H4 (cell line): ENCODE measurements around the gene DOP1A. TPM values are rescaled to one million over a fixed set of nuclear protein-coding genes. Genes with fewer than 3 reads are reported as not detected.

ENCODE experiments used
- DNase-seq: peaks from one replicate; pipeline ENCODE4 v3.0.0-alpha.2; 2015; ENCODE audit warnings: low spot score
- total RNA-seq: library from RNA; depleted of rRNA; stranded (reverse); fragments of >200 nt; shearing (Covaris generic); gene quantifications from 2 replicates; pipeline ENCODE4 v1.2.3, GENCODE V29; 2014

DOP1A gene
- total RNA-seq, 1 experiment from 2014 or later: 5.3 TPM

- DNase-seq: no peak
These were observed 6.1 kb downstream of the DOP1A start for GRCh38 chr6:83073615-83074014.

GRCh38 chr6:83083476-83083875, 16.0 kb downstream of the DOP1A start:
- DNase-seq: no peak

- DNase-seq: no peak
These were observed 19.3 kb downstream of the DOP1A start for GRCh38 chr6:83086751-83087150.

GRCh38 chr6:83092756-83093399, 25.4 kb downstream of the DOP1A start:
- no peak for DNase-seq

GRCh38 chr6:83096791-83097190, 29.3 kb downstream of the DOP1A start:
- DNase-seq: no peak

GRCh38 chr6:83097204-83097603, 29.7 kb downstream of the DOP1A start:
- DNase-seq: no peak

GRCh38 chr6:83097675-83098074, 30.2 kb downstream of the DOP1A start:
- no peak for DNase-seq

GRCh38 chr6:83098589-83098988, 31.1 kb downstream of the DOP1A start:
- no peak for DNase-seq

- DNase-seq: no peak
These were observed 40.9 kb downstream of the DOP1A start for GRCh38 chr6:83108378-83108777.

GRCh38 chr6:83113258-83113657, 45.8 kb downstream of the DOP1A start:
- no peak for DNase-seq

GRCh38 chr6:83114164-83114563, 46.7 kb downstream of the DOP1A start:
- no peak for DNase-seq

- no peak for DNase-seq
These were observed 50.3 kb downstream of the DOP1A start for GRCh38 chr6:83117802-83118201.

GRCh38 chr6:83119742-83120300, 52.4 kb downstream of the DOP1A start:
- DNase-seq: no peak

GRCh38 chr6:83124553-83124952, 57.1 kb downstream of the DOP1A start:
- DNase-seq: no peak

- no peak for DNase-seq
These were observed 58.0 kb downstream of the DOP1A start for GRCh38 chr6:83125425-83125824.

- DNase-seq: no peak
These were observed 58.8 kb downstream of the DOP1A start for GRCh38 chr6:83126223-83126622.

- DNase-seq: no peak
These were observed 59.3 kb downstream of the DOP1A start for GRCh38 chr6:83126807-83127206.

GRCh38 chr6:83127258-83127657, 59.8 kb downstream of the DOP1A start:
- no peak for DNase-seq

GRCh38 chr6:83127976-83128375, 60.5 kb downstream of the DOP1A start:
- DNase-seq: no peak

- no peak for DNase-seq
These were observed 64.7 kb downstream of the DOP1A start for GRCh38 chr6:83132121-83132520.

GRCh38 chr6:83138118-83138722, 70.7 kb downstream of the DOP1A start:
- DNase-seq: no peak

GRCh38 chr6:83138758-83139157, 71.3 kb downstream of the DOP1A start:
- no peak for DNase-seq

- DNase-seq: no peak
These were observed 83.6 kb downstream of the DOP1A start for GRCh38 chr6:83151114-83151513.

GRCh38 chr6:83152913-83153312, 85.4 kb downstream of the DOP1A start:
- DNase-seq: no peak
